ENCODE data around the gene ERCC8.

GRCh38 chr5:60916646-60917045 lies 28.2 kb downstream of the ERCC8 start:
- TF ChIP-seq CTCF (IDR thresholded peaks at IDR 0.05) (no peak), POLR2AphosphoS5 (IDR thresholded peaks at IDR 0.05; ENCODE audit: low read depth, low read length) (no peak), REST (IDR thresholded peaks at IDR 0.05; ENCODE audit: insufficient read depth in 1 of 2, low read depth in 2 of 2, low read length in 1 of 2) (no peak), TCF7L2 (IDR thresholded peaks at IDR 0.05; ENCODE audit: low read depth, low read length) (no peak), SIN3A (IDR thresholded peaks at IDR 0.05; ENCODE audit: borderline replicate concordance, insufficient read depth, low read depth, low read length) (no peak)

All from Panc1 (cell line).